Neuronal stem cell (in vitro differentiated cells): ENCODE data around the gene DNAJB11.

ENCODE experiments used
- DNase-seq: peaks from one replicate; pipeline ENCODE4 v3.0.0-alpha.2; 2013; ENCODE audit warnings: low spot score
- H2AFZ ChIP-seq: one replicate; pipeline ENCODE4 v1.6.1; 2013; ENCODE audit warnings: mild to moderate bottlenecking, low read length, inconsistent platforms
- H2AK5ac ChIP-seq: 2 replicates; pipeline ENCODE4 v1.6.1; 2013; ENCODE audit warnings: low read depth, mild to moderate bottlenecking, inconsistent platforms, low read length, moderate library complexity, mixed read lengths
- H2BK120ac ChIP-seq: 2 replicates; pipeline ENCODE4 v1.6.1; 2013; ENCODE audit warnings: low read depth, mild to moderate bottlenecking, inconsistent platforms, low read length, moderate library complexity, mixed read lengths
- H2BK12ac ChIP-seq: one replicate; pipeline ENCODE4 v1.6.1; 2013; ENCODE audit warnings: low read length, inconsistent platforms
- H2BK15ac ChIP-seq: 2 replicates; pipeline ENCODE4 v1.6.1; 2013; ENCODE audit warnings: mild to moderate bottlenecking, low read length, inconsistent platforms, mixed read lengths
- H2BK5ac ChIP-seq: one replicate; pipeline ENCODE4 v1.6.1; 2013; ENCODE audit warnings: inconsistent platforms, mild to moderate bottlenecking, low read length, moderate library complexity
- H3K14ac ChIP-seq: one replicate; pipeline ENCODE4 v1.6.1; 2013; ENCODE audit warnings: low read length, inconsistent platforms
- H3K18ac ChIP-seq: 2 replicates; pipeline ENCODE4 v1.6.1; 2013; ENCODE audit warnings: low read length, inconsistent platforms
- H3K23ac ChIP-seq: 2 replicates; pipeline ENCODE4 v1.6.1; 2013; ENCODE audit warnings: low read depth, mild to moderate bottlenecking, mixed read lengths, low read length, inconsistent platforms; ENCODE audit not compliant: poor library complexity
- H3K27ac ChIP-seq: replicated peaks from 3 replicates; pipeline ENCODE4 v1.5.1; 2013; ENCODE audit warnings: low read length, inconsistent platforms
- H3K27me3 ChIP-seq, 3 experiments: 2 replicates each; pipeline ENCODE4 v1.6.1; 2013; ENCODE audit warnings: low read length in 3 of 3, mild to moderate bottlenecking in 2 of 3, inconsistent platforms in 1 of 3, low read depth in 1 of 3, mixed read lengths in 1 of 3, moderate library complexity in 1 of 3; ENCODE audit not compliant: control insufficient read depth in 3 of 3, insufficient read depth in 3 of 3
- H3K36me3 ChIP-seq, 2 donors: replicated peaks in 1 of 2; 2 replicates each; pipeline ENCODE4 v1.6.1; 2013; ENCODE audit warnings: low read length in 2 of 2; ENCODE audit not compliant: control insufficient read depth in 2 of 2, insufficient read depth in 2 of 2
- H3K4ac ChIP-seq: 2 replicates; pipeline ENCODE4 v1.6.1; 2013; ENCODE audit warnings: inconsistent platforms, mild to moderate bottlenecking, low read length, moderate library complexity
- H3K4me1 ChIP-seq, 2 donors: 1 replicate in 1 of 2; 2 replicates in 1 of 2; pipeline ENCODE4 v1.6.1; 2013; ENCODE audit warnings: low read length in 2 of 2, low read depth in 1 of 2; ENCODE audit not compliant: control insufficient read depth in 2 of 2, insufficient read depth in 1 of 2
- H3K4me2 ChIP-seq: one replicate; pipeline ENCODE4 v1.6.1; 2013; ENCODE audit warnings: mild to moderate bottlenecking, low read length, inconsistent platforms; ENCODE audit not compliant: insufficient read depth, poor library complexity, severe bottlenecking
- H3K4me3 ChIP-seq, 2 donors: 2 replicates each; pipeline ENCODE4 v1.5.1; 2013; ENCODE audit warnings: low read length in 2 of 2, mild to moderate bottlenecking in 2 of 2, inconsistent platforms in 1 of 2, moderate library complexity in 1 of 2
- H3K79me1 ChIP-seq: one replicate; pipeline ENCODE4 v1.6.1; 2013; ENCODE audit warnings: low read depth, mild to moderate bottlenecking, inconsistent platforms, low read length, moderate library complexity
- H3K9ac ChIP-seq: one replicate; pipeline ENCODE4 v1.6.1; 2013; ENCODE audit warnings: mild to moderate bottlenecking, low read depth, low read length, inconsistent platforms; ENCODE audit not compliant: poor library complexity
- H3K9me3 ChIP-seq, 2 donors: replicated peaks in 1 of 2; 2 replicates each; pipeline versions ENCODE3 to v1.6.1; 2013; ENCODE audit warnings: low read length in 2 of 2, mild to moderate bottlenecking in 2 of 2, inconsistent platforms in 1 of 2, low read depth in 1 of 2, mixed read lengths in 1 of 2, moderate library complexity in 1 of 2; ENCODE audit not compliant: control insufficient read depth in 2 of 2, insufficient read depth in 1 of 2
- H4K8ac ChIP-seq: one replicate; pipeline ENCODE4 v1.6.1; 2013; ENCODE audit warnings: low read depth, mild to moderate bottlenecking, inconsistent platforms, low read length, moderate library complexity
- H4K91ac ChIP-seq: one replicate; pipeline ENCODE4 v1.6.1; 2013; ENCODE audit warnings: low read length, low read depth, mild to moderate bottlenecking, inconsistent platforms; ENCODE audit not compliant: poor library complexity
- WGBS, 2 donors: extraction: QIAGEN DNeasy Blood & Tissue Kit; methylation state at CpG; one replicate each; pipeline ENCODE4 v1.1.7; 2013; ENCODE audit warnings: missing lambda C conversion rate in 2 of 2, mixed read lengths in 1 of 2; ENCODE audit not compliant: insufficient read length in 2 of 2, insufficient replicate concordance in 1 of 2; ENCODE audit errors: extremely low coverage in 2 of 2; 5-methylcytosine and 5-hydroxymethylcytosine counted together

DNAJB11 gene

DNA sequence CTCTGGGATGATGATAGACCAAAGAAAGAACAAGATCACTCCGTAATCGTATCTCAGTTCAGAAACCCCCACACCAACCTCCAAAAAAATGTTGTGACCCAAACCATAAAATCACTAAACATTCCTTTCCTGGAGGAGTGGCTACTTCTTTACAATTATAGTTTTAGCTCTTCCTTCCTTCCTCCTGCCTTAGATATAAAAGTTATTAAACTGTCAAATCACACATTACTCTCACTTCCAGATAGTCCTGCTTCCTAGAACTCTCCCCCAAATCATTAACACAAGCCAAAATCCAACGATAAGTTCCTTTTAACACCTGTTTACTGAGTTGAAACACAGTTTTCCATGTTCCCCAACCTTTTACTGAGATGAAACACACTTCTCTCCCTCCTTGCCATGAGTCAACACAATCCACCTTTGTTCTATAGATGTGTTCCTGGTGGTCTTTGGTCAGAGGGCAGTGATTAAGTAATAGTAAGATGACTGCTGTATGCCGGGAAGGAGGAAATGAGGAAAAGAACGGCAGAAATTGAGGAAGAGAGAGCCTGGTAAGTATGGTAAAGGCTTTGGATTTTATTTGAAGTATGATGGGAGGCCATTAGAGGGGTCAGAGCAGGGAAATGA is 18.0 kb upstream of the DNAJB11 start:
- Histone ChIP-seq H3K18ac (no peak overlapping the region), H3K23ac (no peak overlapping the region), H3K4me1 (peaks cover 0 to 2% of the 10 kb centered on the region in 2 donors), H3K9me3 (peaks cover 0 to 3% of the 10 kb centered on the region in 2 donors), H2BK12ac (no peak overlapping the region), H2BK120ac (no peak overlapping the region), H3K4me3 (no peak overlapping the region), H3K4me2 (no peak overlapping the region), H2BK5ac (no peak overlapping the region), H3K27ac (no peak overlapping the region), H3K36me3 (peaks cover 11 to 86% of the 10 kb centered on the region in 2 donors), H2AK5ac (no peak overlapping the region), H3K27me3 (no peaks in the 10 kb centered on the region), H3K9ac (no peak overlapping the region), H2BK15ac (no peak overlapping the region), H4K8ac (no peak overlapping the region), H3K79me1 (no peaks in the 10 kb centered on the region), H4K91ac (no peak overlapping the region), H2AFZ (no peak overlapping the region), H3K14ac (no peak overlapping the region), H3K4ac (no peak overlapping the region)
- DNase-seq, result no peak
- no CpG with 5 or more reads among the region's 5 CpGs for WGBS, 2 donors

DNA sequence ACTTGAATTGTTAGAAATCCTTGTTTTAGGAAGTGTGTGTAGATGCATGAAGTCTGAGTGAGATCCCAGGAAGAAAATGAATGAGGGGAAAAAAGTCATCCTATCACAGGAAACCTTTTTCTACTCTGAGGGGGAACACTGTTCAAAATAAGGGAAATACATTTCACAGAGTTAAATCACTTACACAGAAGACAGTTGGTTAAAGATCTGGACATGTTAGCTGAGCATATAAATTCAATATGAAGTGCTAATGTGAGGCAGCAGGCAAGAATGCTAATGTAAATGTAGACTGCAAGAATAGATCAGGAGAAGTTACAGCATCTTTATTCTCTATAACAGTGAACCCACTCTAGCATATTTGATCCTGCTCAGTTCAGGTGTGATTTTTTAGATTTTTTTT is 5.9 kb upstream of the DNAJB11 start:
- Histone ChIP-seq H2AFZ (no peak overlapping the region), H2BK15ac (no peak overlapping the region), H3K36me3 (peaks cover 0 to 34% of the 10 kb centered on the region in 2 donors), H3K18ac (no peak overlapping the region), H2BK5ac (no peak overlapping the region), H3K27me3 (no peaks in the 10 kb centered on the region), H3K23ac (no peak overlapping the region), H3K9me3 (no peaks in the 10 kb centered on the region), H3K4ac (no peak overlapping the region), H4K8ac (no peak overlapping the region), H3K4me1 (peaks cover 2 to 4% of the 10 kb centered on the region in 2 donors), H3K14ac (no peak overlapping the region), H2BK12ac (no peak overlapping the region), H3K4me2 (no peak overlapping the region), H3K9ac (no peak overlapping the region), H3K27ac (no peak overlapping the region), H3K79me1 (no peaks in the 10 kb centered on the region), H4K91ac (no peak overlapping the region), H3K4me3 (no peak overlapping the region), H2AK5ac (no peak overlapping the region), H2BK120ac (no peak overlapping the region)
- DNase-seq, result no peak

DNA sequence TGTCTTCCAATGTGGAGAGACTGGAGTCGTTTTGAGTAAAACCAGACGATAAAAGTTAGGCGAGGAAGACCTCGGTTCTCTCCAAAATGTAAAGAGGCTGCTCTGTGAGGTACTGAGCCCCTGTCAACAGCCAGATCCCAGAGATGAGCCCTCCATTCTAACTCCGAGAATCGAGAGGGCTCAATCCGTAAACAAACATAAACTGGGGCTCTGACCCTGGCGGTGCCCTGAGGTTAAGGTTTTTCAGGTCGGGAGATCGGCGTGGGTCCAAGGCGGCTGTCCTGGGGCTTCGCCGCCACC is 3.8 kb upstream of the DNAJB11 start:
- WGBS, 2 donors, result no CpG with 5 or more reads among the region's 14 CpGs

DNA sequence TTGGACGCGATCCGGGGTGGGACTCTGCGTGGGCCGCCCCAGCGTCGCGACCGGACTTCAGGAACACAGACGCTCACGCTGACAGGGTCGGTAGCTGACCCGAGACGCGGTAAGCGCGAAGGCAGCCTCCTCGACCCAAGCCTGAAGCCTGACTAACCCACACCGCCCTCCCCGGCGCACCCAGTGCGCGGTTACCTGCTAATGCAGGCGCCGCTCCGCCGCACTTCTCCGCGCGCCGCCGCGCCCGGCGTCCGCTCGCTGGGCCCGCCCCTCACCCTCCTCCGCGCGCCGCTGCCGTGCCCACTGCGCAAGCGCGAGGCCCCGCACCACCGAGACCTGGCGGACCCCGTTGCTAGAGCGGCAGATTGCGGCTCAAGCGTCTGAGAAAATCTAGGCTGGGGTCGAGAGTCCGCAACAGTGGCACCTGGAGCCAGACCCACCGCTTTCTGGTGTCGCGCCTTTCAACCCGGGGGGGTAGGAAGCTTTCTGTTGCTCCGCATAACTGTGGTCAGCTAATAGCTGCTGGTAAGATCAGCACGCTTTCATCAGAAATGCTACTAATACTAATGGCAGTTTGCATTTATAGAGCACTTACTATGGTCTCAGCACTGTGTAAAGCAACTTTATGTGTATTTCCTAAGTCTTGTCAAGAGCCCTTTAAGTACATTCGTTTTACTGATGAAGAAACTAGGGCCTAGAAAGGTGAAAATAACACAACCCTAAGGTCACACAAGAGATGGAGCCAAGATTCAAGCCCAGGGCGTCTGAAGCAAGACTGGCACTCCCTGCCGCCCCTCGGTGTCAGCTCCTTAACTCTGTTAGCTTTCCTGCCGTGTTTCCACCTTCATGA is 3.2 kb upstream of the DNAJB11 start, which contains the start of gene TBCCD1:
TSS of gene TBCCD1 (minus strand) at position 268 of the 850 bp plus-strand sequence. CDS start 3,010 bp downstream, outside the sequence.
- Histone ChIP-seq H4K8ac (no peak within 1 kb of the TSS), H2BK120ac (no peak within 1 kb of the TSS), H3K14ac (peak within 1 kb of the TSS; percentile 23), H3K79me1 (peaks cover 8% of the 10 kb centered on the region), H3K23ac (peak within 1 kb of the TSS; percentile 100), H3K4me2 (peak within 1 kb of the TSS; percentile 78), H3K9me3 (no peaks in the 10 kb centered on the region), H3K4ac (no peak within 1 kb of the TSS), H2BK5ac (peak within 1 kb of the TSS; percentile 40), H3K9ac (peak within 1 kb of the TSS; percentile 98), H3K27ac (peak within 1 kb of the TSS; percentile 75), H2AFZ (peak within 1 kb of the TSS; percentile 99), H3K36me3 (peaks cover 0 to 20% of the 10 kb centered on the region in 2 donors), H4K91ac (no peak within 1 kb of the TSS), H3K4me1 (peaks cover 6 to 10% of the 10 kb centered on the region in 2 donors), H2BK12ac (no peak within 1 kb of the TSS), H2AK5ac (peak within 1 kb of the TSS; percentile 41), H3K27me3 (no peaks in the 10 kb centered on the region), H2BK15ac (peak within 1 kb of the TSS; percentile 94), H3K4me3 (peak within 1 kb of the TSS; percentile 99), H3K18ac (peak within 1 kb of the TSS; percentile 95)
- no CpG with 5 or more reads among the region's 66 CpGs for WGBS, 2 donors
- peak; percentile 94 for DNase-seq

More for the DNA sequence above, 3.8 kb upstream of the DNAJB11 start:
- Histone ChIP-seq H2BK12ac (no peak overlapping the region), H3K4me2 (peak overlapping the region; percentile 78), H3K9ac (peak overlapping the region; percentile 98), H3K18ac (peak overlapping the region; percentile 95), H2AK5ac (peak overlapping the region; percentile 41), H2BK5ac (peak overlapping the region; percentile 40), H3K14ac (peak overlapping the region; percentile 23), H4K8ac (no peak overlapping the region), H2AFZ (peak overlapping the region; percentile 99), H2BK15ac (peak overlapping the region; percentile 94), H3K4me3 (peak overlapping the region; percentile 99), H3K27me3 (no peaks in the 10 kb centered on the region), H3K4me1 (peaks cover 6 to 10% of the 10 kb centered on the region in 2 donors), H3K79me1 (peaks cover 8% of the 10 kb centered on the region), H3K4ac (no peak overlapping the region), H4K91ac (no peak overlapping the region), H3K9me3 (no peaks in the 10 kb centered on the region), H3K27ac (peak overlapping the region; percentile 75), H2BK120ac (no peak overlapping the region), H3K36me3 (peaks cover 0 to 20% of the 10 kb centered on the region in 2 donors), H3K23ac (peak overlapping the region; percentile 100)
- DNase-seq, result peak; percentile 17
